Measurements from ENCODE around the gene SIGLEC5.
A peak's percentile ranks its signal among the peaks of the same experiment; 100 is the strongest.

SIGLEC5 gene

DNA sequence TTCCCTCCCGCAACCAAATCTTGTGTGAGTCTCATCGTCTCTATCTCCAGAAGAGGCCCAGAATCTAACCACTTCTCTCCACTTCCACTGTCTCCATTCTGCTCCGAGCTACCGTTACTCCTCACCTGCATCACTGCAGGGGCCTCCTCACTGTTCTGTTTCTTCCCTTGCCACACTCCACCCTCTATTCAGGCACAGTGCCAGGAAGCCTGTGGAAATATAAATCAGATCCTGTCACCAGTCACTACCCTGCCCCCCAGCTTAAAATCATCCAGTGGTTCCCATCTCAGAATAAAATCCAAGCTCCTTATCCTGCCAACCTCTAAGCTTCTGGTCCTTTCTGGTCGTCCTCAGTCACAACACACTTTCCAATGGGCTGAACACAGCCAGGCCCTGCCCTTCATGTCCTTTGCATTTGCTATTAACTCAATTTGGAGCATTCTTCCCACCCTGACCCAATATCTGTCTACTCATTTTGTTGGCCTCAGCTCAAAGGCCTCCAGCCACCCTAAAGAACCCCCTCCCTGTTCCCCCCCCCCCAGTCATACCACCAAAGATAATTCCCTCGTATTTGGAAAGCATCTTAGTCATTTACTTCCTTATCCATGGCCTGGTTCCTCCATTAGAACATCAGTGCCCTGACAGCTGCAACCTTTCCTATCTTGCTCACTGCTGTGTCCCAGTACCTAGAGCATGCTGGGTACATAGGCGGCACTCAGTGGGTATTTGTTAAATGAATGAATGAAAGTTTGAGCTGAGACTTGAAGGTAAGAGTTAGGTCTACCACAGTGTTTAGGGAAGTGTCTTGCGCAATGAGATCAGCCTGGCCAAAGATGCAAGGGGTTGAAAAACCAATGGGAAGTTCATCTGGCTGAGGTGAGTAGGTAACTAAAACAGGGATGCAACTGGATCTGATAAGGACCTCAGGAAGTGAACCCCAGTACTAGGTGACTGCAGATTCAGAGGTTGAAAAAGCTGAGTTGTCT is 34.7 kb downstream of the SIGLEC5 start:
- H3K4me1 ChIP-seq (ENCODE audit: insufficient read depth, low read length) = peaks cover 14% of the 10 kb centered on the region
- H3K9ac ChIP-seq (ENCODE audit: low read length) = no peak overlapping the region
- no peaks in the 10 kb centered on the region for H3K36me3 ChIP-seq (ENCODE audit: insufficient read depth, low read length)
- H3K9me3 ChIP-seq (ENCODE audit: low read length) = no peaks in the 10 kb centered on the region
- H3K4me3 ChIP-seq (ENCODE audit: low read depth in 1 of 2, low read length in 2 of 2) = peak overlapping the region in 1 of 2 donors; percentile 99
- H3K27me3 ChIP-seq (ENCODE audit: control insufficient read depth in 1 of 2, insufficient read depth in 2 of 2, low read length in 2 of 2) = peaks cover 6 to 15% of the 10 kb centered on the region in 2 donors
- H3K27ac ChIP-seq (ENCODE audit: low read depth, low read length) = no peak overlapping the region

DNA sequence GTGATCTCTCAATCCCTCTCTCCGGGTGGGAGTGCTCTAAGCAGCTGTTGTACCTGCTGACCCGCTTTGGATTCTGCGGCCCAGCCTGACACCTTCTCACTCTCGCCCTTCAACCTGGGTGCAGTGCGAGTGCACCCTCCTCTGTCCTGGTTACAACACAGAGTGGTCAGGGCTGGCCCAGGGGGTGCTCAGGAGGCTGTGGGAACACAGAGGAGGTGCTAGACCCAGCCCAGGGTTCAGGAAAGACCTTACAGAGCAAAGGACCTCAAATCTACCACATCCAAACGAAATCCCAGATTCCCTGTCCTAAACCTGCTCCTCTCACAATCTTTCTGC is 35.5 kb downstream of the SIGLEC5 start:
- no peaks in the 10 kb centered on the region for H3K36me3 ChIP-seq (ENCODE audit: insufficient read depth, low read length)
- H3K27ac ChIP-seq (ENCODE audit: low read depth, low read length) = no peak overlapping the region
- peaks cover 0 to 9% of the 10 kb centered on the region in 2 donors for H3K27me3 ChIP-seq (ENCODE audit: control insufficient read depth in 1 of 2, insufficient read depth in 2 of 2, low read length in 2 of 2)
- H3K9me3 ChIP-seq (ENCODE audit: low read length) = no peaks in the 10 kb centered on the region
- peaks cover 14% of the 10 kb centered on the region for H3K4me1 ChIP-seq (ENCODE audit: insufficient read depth, low read length)
- H3K4me3 ChIP-seq (ENCODE audit: low read depth in 1 of 2, low read length in 2 of 2) = peak overlapping the region; percentile 60 to 99
- H3K9ac ChIP-seq (ENCODE audit: low read length) = no peak overlapping the region

DNA sequence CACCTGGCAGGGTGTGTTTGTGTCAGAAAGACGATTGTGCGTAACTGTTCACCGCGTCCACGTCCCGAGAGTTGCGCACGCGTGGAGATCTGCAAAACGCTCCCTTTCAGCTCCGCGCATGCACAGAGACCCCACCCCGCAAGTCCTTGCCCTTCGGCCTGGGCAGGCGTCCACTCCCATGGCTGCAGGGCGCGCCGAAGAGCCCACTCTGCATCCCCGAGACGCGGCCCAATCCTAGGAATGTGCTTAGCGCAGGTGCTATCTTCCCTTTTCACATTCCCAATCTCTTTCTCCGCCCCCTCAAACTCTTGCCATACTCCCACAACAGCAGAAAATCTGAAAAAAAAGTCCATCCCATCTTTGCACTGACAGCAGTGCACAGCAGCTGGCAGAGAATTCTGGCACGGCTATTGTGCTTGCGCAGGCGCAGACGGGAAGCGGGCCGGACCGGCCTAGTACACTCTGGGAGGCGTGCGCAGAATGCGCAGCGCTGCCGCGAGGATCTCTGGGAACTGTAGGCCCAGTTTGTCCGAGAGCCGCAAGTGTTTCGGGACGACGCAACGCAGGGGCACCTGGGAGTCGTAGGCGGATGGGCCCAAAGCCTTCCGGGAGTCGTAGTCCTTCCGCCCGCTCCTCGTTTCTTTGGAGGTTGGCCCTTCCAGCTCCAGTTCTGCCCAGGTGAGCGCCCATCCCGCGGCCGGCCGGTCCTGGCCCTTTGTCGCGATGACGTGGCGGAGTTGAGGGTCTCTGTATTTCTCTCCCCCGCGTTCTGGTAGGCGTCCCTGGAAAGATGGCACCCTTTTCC is 36.0 kb downstream of the SIGLEC5 start:
- Histone ChIP-seq H3K4me3 (ENCODE audit: low read depth in 1 of 2, low read length in 2 of 2) (peak overlapping the region; percentile 60 to 99), H3K27me3 (ENCODE audit: control insufficient read depth in 1 of 2, insufficient read depth in 2 of 2, low read length in 2 of 2) (peaks cover 0 to 9% of the 10 kb centered on the region in 2 donors), H3K9me3 (ENCODE audit: low read length) (no peaks in the 10 kb centered on the region), H3K4me1 (ENCODE audit: insufficient read depth, low read length) (peaks cover 14% of the 10 kb centered on the region), H3K27ac (ENCODE audit: low read depth, low read length) (peak overlapping the region; percentile 47), H3K36me3 (ENCODE audit: insufficient read depth, low read length) (no peaks in the 10 kb centered on the region), H3K9ac (ENCODE audit: low read length) (peak overlapping the region; percentile 32)

DNA sequence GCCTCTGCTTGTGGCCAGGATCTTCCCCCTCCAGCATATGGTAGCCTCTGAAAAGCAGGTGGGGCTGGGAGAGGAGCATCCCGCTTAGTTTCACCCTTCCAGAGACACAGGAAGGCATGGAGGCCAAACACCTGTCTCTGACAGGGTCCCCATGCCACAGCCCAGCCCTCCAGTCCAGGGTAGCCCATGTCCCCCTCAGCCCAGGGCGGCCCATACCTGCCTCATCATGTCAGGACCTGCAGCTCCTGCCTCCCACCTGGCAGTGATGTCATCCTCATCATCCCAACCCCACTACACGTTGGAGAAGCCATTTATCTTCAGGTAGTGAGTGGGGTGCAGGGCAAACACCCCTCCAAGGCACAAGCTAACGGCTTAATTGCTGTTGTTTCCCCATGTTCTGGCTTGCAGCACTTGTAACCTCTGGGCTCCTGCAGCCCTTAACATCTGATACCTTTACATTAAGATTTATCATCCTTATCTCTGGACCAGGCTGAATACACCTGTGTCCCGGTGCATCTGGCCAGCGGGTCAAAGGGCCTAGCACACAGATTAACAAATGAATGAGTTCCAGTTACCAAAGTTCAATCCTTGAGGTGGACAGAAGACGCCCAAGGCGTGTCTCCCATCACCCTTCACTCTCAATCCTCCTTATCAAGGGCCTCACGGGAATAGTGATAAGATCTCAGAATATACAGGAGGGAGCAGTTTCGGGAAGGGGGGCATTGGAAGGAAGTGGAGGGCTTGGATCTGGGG is 36.9 kb downstream of the SIGLEC5 start:
- Histone ChIP-seq H3K36me3 (ENCODE audit: insufficient read depth, low read length) (no peaks in the 10 kb centered on the region), H3K4me1 (ENCODE audit: insufficient read depth, low read length) (peaks cover 14% of the 10 kb centered on the region), H3K27ac (ENCODE audit: low read depth, low read length) (no peak overlapping the region), H3K4me3 (ENCODE audit: low read depth in 1 of 2, low read length in 2 of 2) (peak overlapping the region; percentile 60 to 99), H3K9ac (ENCODE audit: low read length) (peak overlapping the region; percentile 32), H3K9me3 (ENCODE audit: low read length) (no peaks in the 10 kb centered on the region), H3K27me3 (ENCODE audit: control insufficient read depth in 1 of 2, insufficient read depth in 2 of 2, low read length in 2 of 2) (peaks cover 0 to 2% of the 10 kb centered on the region in 2 donors)

DNA sequence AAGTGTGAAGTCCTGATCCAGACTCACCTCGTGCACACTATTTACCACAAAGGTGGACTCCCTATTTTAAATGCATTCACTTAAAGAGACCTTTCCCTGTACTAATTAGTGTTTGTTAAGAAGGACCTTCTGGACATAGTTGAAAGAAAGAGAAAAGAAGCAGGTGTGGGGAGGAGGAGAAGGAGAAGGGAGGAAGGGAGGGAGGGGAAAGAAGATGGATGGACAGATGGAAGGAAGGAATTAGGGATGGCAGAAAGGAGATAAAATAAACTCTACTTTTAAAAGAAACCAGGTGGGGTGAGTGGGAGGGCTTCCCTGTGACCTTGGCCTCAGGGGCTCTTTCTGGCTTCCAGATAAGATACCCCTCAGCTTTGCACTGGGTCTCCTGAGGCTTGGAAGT is 37.7 kb downstream of the SIGLEC5 start:
- H3K27me3 ChIP-seq (ENCODE audit: control insufficient read depth in 1 of 2, insufficient read depth in 2 of 2, low read length in 2 of 2) = no peaks in the 10 kb centered on the region
- H3K9ac ChIP-seq (ENCODE audit: low read length) = no peak overlapping the region
- H3K4me1 ChIP-seq (ENCODE audit: insufficient read depth, low read length) = peaks cover 14% of the 10 kb centered on the region
- H3K4me3 ChIP-seq (ENCODE audit: low read depth in 1 of 2, low read length in 2 of 2) = no peak overlapping the region
- no peaks in the 10 kb centered on the region for H3K9me3 ChIP-seq (ENCODE audit: low read length)
- H3K27ac ChIP-seq (ENCODE audit: low read depth, low read length) = no peak overlapping the region
- H3K36me3 ChIP-seq (ENCODE audit: insufficient read depth, low read length) = peaks cover 7% of the 10 kb centered on the region

DNA sequence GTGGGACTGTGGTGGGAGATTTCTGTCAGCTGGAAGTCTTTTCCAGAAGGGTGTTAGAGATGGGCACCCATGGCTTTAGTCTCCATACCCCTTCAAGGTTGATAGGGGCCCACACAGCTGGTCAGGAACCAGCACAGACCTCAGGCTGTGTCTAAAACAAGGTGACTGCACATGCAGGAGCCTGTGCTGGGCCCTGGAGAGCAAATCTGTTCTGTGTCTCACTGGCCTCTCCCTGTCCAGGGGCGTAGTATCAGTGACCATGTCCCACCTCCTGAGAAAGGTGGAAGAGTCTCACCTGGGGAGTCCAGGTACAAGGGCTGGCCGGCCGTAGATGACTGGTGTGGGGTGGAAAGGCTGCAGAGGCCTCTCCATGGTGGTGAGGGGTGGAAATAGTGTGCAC is 39.8 kb downstream of the SIGLEC5 start:
- Histone ChIP-seq H3K27ac (ENCODE audit: low read depth, low read length) (no peak overlapping the region), H3K4me3 (ENCODE audit: low read depth in 1 of 2, low read length in 2 of 2) (no peak overlapping the region), H3K36me3 (ENCODE audit: insufficient read depth, low read length) (peaks cover 23% of the 10 kb centered on the region), H3K9me3 (ENCODE audit: low read length) (no peaks in the 10 kb centered on the region), H3K9ac (ENCODE audit: low read length) (no peak overlapping the region), H3K27me3 (ENCODE audit: control insufficient read depth in 1 of 2, insufficient read depth in 2 of 2, low read length in 2 of 2) (no peaks in the 10 kb centered on the region), H3K4me1 (ENCODE audit: insufficient read depth, low read length) (peaks cover 14% of the 10 kb centered on the region)

DNA sequence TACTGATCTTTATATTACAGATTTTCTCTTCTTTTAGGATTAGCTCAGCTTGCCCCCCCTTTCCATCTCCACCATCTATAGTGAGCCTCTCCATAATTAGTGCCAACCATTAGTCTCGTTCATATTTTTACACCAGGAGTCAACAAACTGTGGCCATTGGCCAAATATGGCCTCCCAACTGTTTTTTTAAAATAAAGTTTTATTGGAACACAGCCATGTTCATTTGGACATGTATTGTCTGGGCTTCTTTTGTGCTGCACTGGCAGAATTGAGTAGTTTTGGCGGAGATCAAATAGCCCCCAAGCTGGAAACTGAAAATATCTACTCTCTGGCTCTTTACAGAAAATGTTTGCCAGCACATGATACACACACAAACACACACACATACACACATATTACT is 40.7 kb downstream of the SIGLEC5 start:
- Histone ChIP-seq H3K9ac (ENCODE audit: low read length) (no peak overlapping the region), H3K4me3 (ENCODE audit: low read depth in 1 of 2, low read length in 2 of 2) (no peak overlapping the region), H3K9me3 (ENCODE audit: low read length) (no peaks in the 10 kb centered on the region), H3K4me1 (ENCODE audit: insufficient read depth, low read length) (peaks cover 8% of the 10 kb centered on the region), H3K36me3 (ENCODE audit: insufficient read depth, low read length) (peaks cover 28% of the 10 kb centered on the region), H3K27me3 (ENCODE audit: control insufficient read depth in 1 of 2, insufficient read depth in 2 of 2, low read length in 2 of 2) (no peaks in the 10 kb centered on the region), H3K27ac (ENCODE audit: low read depth, low read length) (no peak overlapping the region)

DNA sequence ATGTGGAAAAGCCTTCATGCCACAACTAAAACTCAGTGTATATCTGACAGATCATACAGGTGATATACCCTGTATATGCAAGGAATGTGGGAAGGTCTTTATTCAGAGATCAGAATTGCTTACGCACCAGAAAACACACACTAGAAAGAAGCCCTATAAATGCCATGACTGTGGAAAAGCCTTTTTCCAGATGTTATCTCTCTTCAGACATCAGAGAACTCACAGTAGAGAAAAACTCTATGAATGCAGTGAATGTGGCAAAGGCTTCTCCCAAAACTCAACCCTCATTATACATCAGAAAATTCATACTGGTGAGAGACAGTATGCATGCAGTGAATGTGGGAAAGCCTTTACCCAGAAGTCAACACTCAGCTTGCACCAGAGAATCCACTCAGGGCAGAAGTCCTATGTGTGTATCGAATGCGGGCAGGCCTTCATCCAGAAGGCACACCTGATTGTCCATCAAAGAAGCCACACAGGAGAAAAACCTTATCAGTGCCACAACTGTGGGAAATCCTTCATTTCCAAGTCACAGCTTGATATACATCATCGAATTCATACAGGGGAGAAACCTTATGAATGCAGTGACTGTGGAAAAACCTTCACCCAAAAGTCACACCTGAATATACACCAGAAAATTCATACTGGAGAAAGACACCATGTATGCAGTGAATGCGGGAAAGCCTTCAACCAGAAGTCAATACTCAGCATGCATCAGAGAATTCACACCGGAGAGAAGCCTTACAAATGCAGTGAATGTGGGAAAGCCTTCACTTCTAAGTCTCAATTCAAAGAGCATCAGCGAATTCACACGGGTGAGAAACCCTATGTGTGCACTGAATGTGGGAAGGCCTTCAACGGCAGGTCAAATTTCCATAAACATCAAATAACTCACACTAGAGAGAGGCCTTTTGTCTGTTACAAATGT is 42.7 kb downstream of the SIGLEC5 start:
- Histone ChIP-seq H3K27me3 (ENCODE audit: control insufficient read depth in 1 of 2, insufficient read depth in 2 of 2, low read length in 2 of 2) (no peaks in the 10 kb centered on the region), H3K36me3 (ENCODE audit: insufficient read depth, low read length) (peaks cover 36% of the 10 kb centered on the region), H3K27ac (ENCODE audit: low read depth, low read length) (no peak overlapping the region), H3K4me1 (ENCODE audit: insufficient read depth, low read length) (no peaks in the 10 kb centered on the region), H3K4me3 (ENCODE audit: low read depth in 1 of 2, low read length in 2 of 2) (no peak overlapping the region), H3K9me3 (ENCODE audit: low read length) (no peaks in the 10 kb centered on the region), H3K9ac (ENCODE audit: low read length) (no peak overlapping the region)

DNA sequence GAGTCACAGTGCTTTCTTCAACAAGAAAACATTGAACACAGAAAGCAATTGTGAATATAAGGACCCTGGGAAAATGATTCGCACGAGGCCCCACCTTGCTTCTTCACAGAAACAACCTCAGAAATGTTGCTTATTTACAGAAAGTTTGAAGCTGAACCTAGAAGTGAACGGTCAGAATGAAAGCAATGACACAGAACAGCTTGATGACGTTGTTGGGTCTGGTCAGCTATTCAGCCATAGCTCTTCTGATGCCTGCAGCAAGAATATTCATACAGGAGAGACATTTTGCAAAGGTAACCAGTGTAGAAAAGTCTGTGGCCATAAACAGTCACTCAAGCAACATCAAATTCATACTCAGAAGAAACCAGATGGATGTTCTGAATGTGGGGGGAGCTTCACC is 43.4 kb downstream of the SIGLEC5 start:
- Histone ChIP-seq H3K9ac (ENCODE audit: low read length) (no peak overlapping the region), H3K36me3 (ENCODE audit: insufficient read depth, low read length) (peaks cover 43% of the 10 kb centered on the region), H3K9me3 (ENCODE audit: low read length) (no peaks in the 10 kb centered on the region), H3K4me1 (ENCODE audit: insufficient read depth, low read length) (no peaks in the 10 kb centered on the region), H3K27ac (ENCODE audit: low read depth, low read length) (no peak overlapping the region), H3K4me3 (ENCODE audit: low read depth in 1 of 2, low read length in 2 of 2) (no peak overlapping the region), H3K27me3 (ENCODE audit: control insufficient read depth in 1 of 2, insufficient read depth in 2 of 2, low read length in 2 of 2) (no peaks in the 10 kb centered on the region)

DNA sequence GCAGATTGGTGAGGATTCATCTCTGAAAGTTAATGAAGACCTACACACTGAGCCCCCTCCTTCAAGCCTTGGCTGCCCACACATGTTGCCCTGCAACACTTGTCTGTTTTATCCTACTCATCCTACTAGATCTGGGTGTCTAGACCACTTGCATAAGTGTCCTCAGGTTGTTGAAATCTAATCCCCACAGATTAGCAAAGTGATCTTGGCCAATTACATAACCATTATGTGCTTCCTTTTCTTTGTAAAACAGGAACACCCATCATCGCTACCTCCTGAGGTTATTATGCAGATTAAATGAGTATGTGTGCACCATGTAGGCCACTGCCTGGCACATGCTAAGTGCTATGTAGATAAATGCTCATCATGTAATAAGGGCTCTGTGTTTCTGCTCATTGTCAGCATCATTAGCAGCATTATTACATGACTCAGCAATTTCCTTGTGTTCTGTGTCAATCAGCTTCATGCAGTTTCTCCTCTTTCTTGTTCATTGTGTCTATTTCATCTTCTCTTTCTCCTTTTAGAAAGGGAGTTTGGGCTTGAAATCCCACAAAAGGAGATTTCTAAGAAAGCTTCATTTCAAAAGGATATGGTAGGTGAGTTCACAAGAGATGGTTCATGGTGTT is 44.0 kb downstream of the SIGLEC5 start:
- peaks cover 49% of the 10 kb centered on the region for H3K36me3 ChIP-seq (ENCODE audit: insufficient read depth, low read length)
- no peaks in the 10 kb centered on the region for H3K4me1 ChIP-seq (ENCODE audit: insufficient read depth, low read length)
- no peak overlapping the region for H3K4me3 ChIP-seq (ENCODE audit: low read depth in 1 of 2, low read length in 2 of 2)
- no peaks in the 10 kb centered on the region for H3K27me3 ChIP-seq (ENCODE audit: control insufficient read depth in 1 of 2, insufficient read depth in 2 of 2, low read length in 2 of 2)
- no peak overlapping the region for H3K27ac ChIP-seq (ENCODE audit: low read depth, low read length)
- H3K9ac ChIP-seq (ENCODE audit: low read length) = no peak overlapping the region
- H3K9me3 ChIP-seq (ENCODE audit: low read length) = no peaks in the 10 kb centered on the region

All from muscle layer of colon (tissue), 2 donors.